Neural crest cell (in vitro differentiated cells): Measurements from ENCODE around the gene COA4. TPM values are rescaled to one million over a fixed set of nuclear protein-coding genes. Genes with fewer than 3 reads are reported as not detected.

Experiments used
- DNase-seq: peaks from one replicate; pipeline ENCODE4 v3.0.0; 2021; ENCODE audit warnings: low read depth, mixed read lengths, low spot score
- H3K27ac Mint-ChIP-seq: one replicate; pipeline ENCODE4 v1.8.0; 2021; ENCODE audit warnings: mild to moderate bottlenecking, mixed read lengths; ENCODE audit not compliant: unreplicated experiment
- H3K27me3 Mint-ChIP-seq: 2 replicates; pipeline ENCODE4 v1.8.0; 2021; ENCODE audit warnings: low read depth, mild to moderate bottlenecking, mixed read lengths
- H3K36me3 Mint-ChIP-seq: 2 replicates; pipeline ENCODE4 v1.8.0; 2021; ENCODE audit warnings: low read depth, mild to moderate bottlenecking, mixed read lengths
- H3K4me1 Mint-ChIP-seq: 2 replicates; pipeline ENCODE4 v1.8.0; 2021; ENCODE audit warnings: mixed read lengths
- H3K4me3 Mint-ChIP-seq: one replicate; pipeline ENCODE4 v1.8.0; 2021; ENCODE audit warnings: mild to moderate bottlenecking, mixed read lengths
- H3K9me3 Mint-ChIP-seq: 2 replicates; pipeline ENCODE4 v1.8.0; 2021; ENCODE audit warnings: mixed read lengths
- total RNA-seq: library from RNA; stranded (reverse); gene quantifications from 2 replicates; pipeline ENCODE4 v1.2.1, GENCODE V29; 2021
- TF ChIP-seq, protein P1 (sequence below): fragments of 200-600 bp; sonication (generic); conservative IDR thresholded peaks from 2 replicates; pipeline ENCODE4 v1.5.0; 2021; ENCODE audit warnings: antibody characterized with exemption, mild to moderate bottlenecking

COA4 gene
- total RNA-seq, 1 donor from 2014 or later = 86.9 TPM

DNA sequence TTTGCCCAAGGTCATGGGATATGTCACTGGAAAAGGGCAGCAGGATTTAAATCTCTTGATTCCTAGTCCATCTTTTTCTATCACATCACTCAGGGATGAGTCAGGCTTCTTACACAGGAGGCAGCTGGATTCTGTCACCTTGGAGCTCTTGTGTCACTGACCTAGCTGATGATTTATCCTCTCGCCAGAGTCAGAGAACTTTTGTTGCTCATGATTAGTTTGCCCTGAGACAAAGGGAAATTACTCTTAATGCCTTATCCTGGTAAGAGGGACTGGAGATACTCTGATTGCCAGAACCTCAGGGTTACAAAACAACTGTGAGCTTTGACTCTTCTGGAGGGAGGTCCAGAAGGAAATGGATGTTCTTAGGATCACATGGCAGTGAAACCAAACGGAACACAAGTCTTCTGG is 10.1 kb downstream of the COA4 start:
- no peak overlapping the region for H3K4me3 Mint-ChIP-seq
- H3K27ac Mint-ChIP-seq = no peak overlapping the region
- no peaks in the 10 kb centered on the region for H3K27me3 Mint-ChIP-seq
- TF ChIP-seq, protein P1, sequence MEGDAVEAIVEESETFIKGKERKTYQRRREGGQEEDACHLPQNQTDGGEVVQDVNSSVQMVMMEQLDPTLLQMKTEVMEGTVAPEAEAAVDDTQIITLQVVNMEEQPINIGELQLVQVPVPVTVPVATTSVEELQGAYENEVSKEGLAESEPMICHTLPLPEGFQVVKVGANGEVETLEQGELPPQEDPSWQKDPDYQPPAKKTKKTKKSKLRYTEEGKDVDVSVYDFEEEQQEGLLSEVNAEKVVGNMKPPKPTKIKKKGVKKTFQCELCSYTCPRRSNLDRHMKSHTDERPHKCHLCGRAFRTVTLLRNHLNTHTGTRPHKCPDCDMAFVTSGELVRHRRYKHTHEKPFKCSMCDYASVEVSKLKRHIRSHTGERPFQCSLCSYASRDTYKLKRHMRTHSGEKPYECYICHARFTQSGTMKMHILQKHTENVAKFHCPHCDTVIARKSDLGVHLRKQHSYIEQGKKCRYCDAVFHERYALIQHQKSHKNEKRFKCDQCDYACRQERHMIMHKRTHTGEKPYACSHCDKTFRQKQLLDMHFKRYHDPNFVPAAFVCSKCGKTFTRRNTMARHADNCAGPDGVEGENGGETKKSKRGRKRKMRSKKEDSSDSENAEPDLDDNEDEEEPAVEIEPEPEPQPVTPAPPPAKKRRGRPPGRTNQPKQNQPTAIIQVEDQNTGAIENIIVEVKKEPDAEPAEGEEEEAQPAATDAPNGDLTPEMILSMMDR = no peak
- no peaks in the 10 kb centered on the region for H3K9me3 Mint-ChIP-seq
- peaks cover 6% of the 10 kb centered on the region for H3K36me3 Mint-ChIP-seq
- no peak for DNase-seq
- H3K4me1 Mint-ChIP-seq = no peaks in the 10 kb centered on the region

DNA sequence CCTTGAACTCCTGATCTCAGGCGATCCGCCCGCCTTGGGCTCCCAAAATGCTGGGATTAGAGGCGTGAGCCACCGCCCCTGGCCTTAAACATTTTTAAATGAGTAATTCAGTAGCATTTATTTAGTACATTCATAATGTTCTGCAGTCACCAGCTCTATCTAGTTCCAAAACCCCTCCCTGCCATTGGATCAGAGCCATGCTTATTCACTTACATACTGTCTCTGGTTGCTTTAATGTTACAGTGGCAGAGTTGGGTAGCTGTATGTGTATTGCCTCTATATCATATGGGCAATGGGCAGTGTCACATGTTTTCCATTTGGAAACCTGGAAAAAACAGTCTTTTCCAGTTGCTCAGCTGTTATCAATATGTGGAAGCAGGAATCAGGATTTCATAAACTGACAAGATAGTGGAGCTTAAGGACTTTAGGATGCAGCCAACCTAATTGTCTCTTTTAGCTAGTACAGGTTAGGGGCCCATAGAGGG is 10.5 kb downstream of the COA4 start:
- no peak overlapping the region for H3K27ac Mint-ChIP-seq
- peaks cover 8% of the 10 kb centered on the region for H3K36me3 Mint-ChIP-seq
- H3K4me1 Mint-ChIP-seq = no peaks in the 10 kb centered on the region
- no peak overlapping the region for H3K4me3 Mint-ChIP-seq
- H3K27me3 Mint-ChIP-seq = no peaks in the 10 kb centered on the region
- DNase-seq = no peak
- H3K9me3 Mint-ChIP-seq = no peaks in the 10 kb centered on the region
- TF ChIP-seq, protein P1 = no peak

DNA sequence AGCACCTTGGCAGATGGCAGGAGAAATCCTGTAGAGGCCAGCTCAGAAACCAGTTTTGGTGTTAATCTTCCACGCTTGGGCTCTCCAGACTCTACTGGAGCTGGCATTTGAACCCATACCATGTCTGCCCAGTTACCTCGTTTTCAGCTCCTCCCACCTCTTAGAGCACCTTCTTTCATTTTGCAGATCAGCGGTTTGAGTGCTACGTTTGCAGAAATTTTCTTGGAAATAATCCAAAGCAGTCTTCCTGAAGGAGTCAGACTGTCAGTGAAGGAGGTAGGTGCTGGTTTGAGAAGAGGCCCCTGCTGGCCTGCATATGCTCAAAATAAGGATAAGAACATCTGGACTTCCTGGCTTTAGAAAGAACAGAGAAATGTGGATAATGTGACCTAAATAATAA is 13.7 kb downstream of the COA4 start:
- H3K4me3 Mint-ChIP-seq = no peak overlapping the region
- H3K27me3 Mint-ChIP-seq = no peaks in the 10 kb centered on the region
- H3K27ac Mint-ChIP-seq = no peak overlapping the region
- DNase-seq = no peak
- TF ChIP-seq, protein P1 = no peak
- H3K9me3 Mint-ChIP-seq = no peaks in the 10 kb centered on the region
- H3K4me1 Mint-ChIP-seq = no peaks in the 10 kb centered on the region
- H3K36me3 Mint-ChIP-seq = peaks cover 15% of the 10 kb centered on the region

DNA sequence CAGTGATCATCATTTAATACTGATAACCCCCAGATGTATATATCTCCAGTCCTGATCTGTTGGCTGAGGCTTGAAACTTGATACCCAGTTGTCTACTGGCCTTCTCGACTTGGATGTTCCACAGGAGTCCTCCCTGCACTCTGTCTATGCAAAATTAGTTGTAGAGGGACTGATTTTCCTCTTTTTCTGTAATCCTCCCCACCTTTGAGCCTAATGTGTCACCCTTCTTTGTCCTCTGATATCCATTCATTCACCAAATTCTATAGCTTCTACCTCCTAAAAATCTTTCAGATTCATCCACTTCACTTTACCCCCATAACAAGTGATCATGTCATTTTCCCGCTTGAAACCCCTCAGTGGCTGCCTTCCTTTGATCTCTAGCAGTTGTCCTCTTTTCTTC is 16.4 kb downstream of the COA4 start:
- H3K4me3 Mint-ChIP-seq = no peak overlapping the region
- TF ChIP-seq, protein P1 = no peak
- H3K4me1 Mint-ChIP-seq = peaks cover 15% of the 10 kb centered on the region
- DNase-seq = no peak
- H3K27ac Mint-ChIP-seq = no peak overlapping the region
- H3K36me3 Mint-ChIP-seq = peaks cover 15% of the 10 kb centered on the region
- no peaks in the 10 kb centered on the region for H3K27me3 Mint-ChIP-seq
- H3K9me3 Mint-ChIP-seq = no peaks in the 10 kb centered on the region

DNA sequence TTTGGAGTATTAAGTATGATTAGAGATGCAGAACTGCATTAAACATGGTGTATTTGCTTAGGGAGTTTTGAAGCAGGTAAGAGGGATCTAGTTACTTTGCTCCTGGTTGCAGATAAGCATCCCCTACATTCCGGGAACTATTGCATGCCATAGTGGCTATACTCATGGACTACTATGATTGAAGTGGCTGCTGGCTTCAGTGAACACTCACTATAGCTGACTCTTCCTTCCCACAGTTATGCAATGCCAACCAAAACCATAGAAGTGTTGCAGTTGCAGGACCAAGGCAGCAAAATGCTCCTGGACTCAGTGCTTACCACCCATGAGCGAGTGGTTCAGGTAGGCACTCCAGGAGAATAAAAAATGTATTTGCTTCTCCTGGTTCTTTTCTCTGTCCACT is 17.0 kb downstream of the COA4 start:
- peaks cover 15% of the 10 kb centered on the region for H3K36me3 Mint-ChIP-seq
- TF ChIP-seq, protein P1 = no peak
- H3K27me3 Mint-ChIP-seq = no peaks in the 10 kb centered on the region
- no peaks in the 10 kb centered on the region for H3K9me3 Mint-ChIP-seq
- no peak overlapping the region for H3K27ac Mint-ChIP-seq
- no peak overlapping the region for H3K4me3 Mint-ChIP-seq
- DNase-seq = no peak
- peaks cover 15% of the 10 kb centered on the region for H3K4me1 Mint-ChIP-seq
